Thyroid gland (tissue), 4 donors: ENCODE data around the gene DIAPH1. TPM values are rescaled to one million over a fixed set of nuclear protein-coding genes. Genes with fewer than 3 reads are reported as not detected.

Experiments
- DNase-seq, 2 donors: peaks; one replicate each; pipeline ENCODE4 v3.0.0-alpha.2; 2019
- H3K27ac ChIP-seq, 3 donors: fragments of 200-600 bp; sonication (generic); 1 replicate in 2 of 3; 2 replicates in 1 of 3; pipeline ENCODE4 v1.5.1; 2016 to 2019; ENCODE audit warnings: mild to moderate bottlenecking in 1 of 3, moderate library complexity in 1 of 3
- H3K27me3 ChIP-seq: fragments of 200-600 bp; sonication (generic); one replicate; pipeline ENCODE4 v1.5.1; 2019
- H3K36me3 ChIP-seq, 2 donors: fragments of 200-600 bp; sonication (generic); one replicate each; pipeline ENCODE4 v1.5.1; 2016 to 2019
- H3K4me1 ChIP-seq, 2 donors: fragments of 200-600 bp; sonication (generic); one replicate each; pipeline ENCODE4 v1.5.1; 2017 to 2019
- H3K4me3 ChIP-seq, 3 donors: fragments of 200-600 bp; sonication (generic); replicated peaks in 1 of 3; 1 replicate in 2 of 3; 2 replicates in 1 of 3; pipeline ENCODE4 v1.5.1; 2016; ENCODE audit warnings: mild to moderate bottlenecking in 1 of 3
- H3K9me3 ChIP-seq: fragments of 200-600 bp; sonication (generic); one replicate; pipeline ENCODE4 v1.5.1; 2017
- POLR2A ChIP-seq, 2 donors: fragments of 450-650 bp; IDR thresholded peaks; one replicate each; pipeline ENCODE4 v1.6.1; 2017; ENCODE audit warnings: antibody characterized with exemption in 2 of 2, mild to moderate bottlenecking in 2 of 2, moderate library complexity in 1 of 2
- WGBS, 2 donors: methylation state at CpG; one replicate each; pipeline ENCODE4 v1.1.5; 2017; 5-methylcytosine and 5-hydroxymethylcytosine counted together
- intact Hi-C: fragments of 100-400 bp; cut with DNase I; formaldehyde crosslinking; loops from one replicate; pipeline ENCODE4 v1.15.1; 2023
- small RNA-seq: library from RNA; depleted of rRNA; stranded (forward); fragments of <200 nt; gene quantifications from one replicate; pipeline ENCODE3, GENCODE V24; 2016
- total RNA-seq, 4 donors: library from RNA; depleted of rRNA; stranded (reverse); fragments of >200 nt; gene quantifications; one replicate each; pipeline ENCODE4 v1.2.3, GENCODE V29; 2016
- TF ChIP-seq, protein P1 (sequence below), 6 experiments: fragments of 200-600 bp in 3 of 6; fragments of 450-650 bp in 3 of 6; sonication (generic) in 3 of 6; IDR thresholded peaks; one replicate each; pipeline ENCODE4 v1.5.1; 2016 to 2019; ENCODE audit warnings: antibody characterized with exemption in 6 of 6, mild to moderate bottlenecking in 2 of 6, inconsistent platforms in 1 of 6, moderate library complexity in 1 of 6

DIAPH1 gene
- total RNA-seq, 4 donors from 2014 or later = 82.1 to 103 (median 89.7) TPM

GRCh38 chr5:141477044-141477575 lies 141.7 kb downstream of the DIAPH1 start:
- 29 to 42% methylated on average over 22 of the region's 24 CpGs for WGBS, 2 donors
- H3K36me3 ChIP-seq = no peaks in the 10 kb centered on the region
- H3K27me3 ChIP-seq = no peaks in the 10 kb centered on the region
- intact Hi-C loops = loop anchor here (5.0 to 10.0 kb wide), 2 partner anchors 40 to 78 kb away; no protein-coding TSS in a partner anchor
- H3K4me3 ChIP-seq = peak overlapping the region in 1 of 3 donors; percentile 44
- TF ChIP-seq, protein P1, sequence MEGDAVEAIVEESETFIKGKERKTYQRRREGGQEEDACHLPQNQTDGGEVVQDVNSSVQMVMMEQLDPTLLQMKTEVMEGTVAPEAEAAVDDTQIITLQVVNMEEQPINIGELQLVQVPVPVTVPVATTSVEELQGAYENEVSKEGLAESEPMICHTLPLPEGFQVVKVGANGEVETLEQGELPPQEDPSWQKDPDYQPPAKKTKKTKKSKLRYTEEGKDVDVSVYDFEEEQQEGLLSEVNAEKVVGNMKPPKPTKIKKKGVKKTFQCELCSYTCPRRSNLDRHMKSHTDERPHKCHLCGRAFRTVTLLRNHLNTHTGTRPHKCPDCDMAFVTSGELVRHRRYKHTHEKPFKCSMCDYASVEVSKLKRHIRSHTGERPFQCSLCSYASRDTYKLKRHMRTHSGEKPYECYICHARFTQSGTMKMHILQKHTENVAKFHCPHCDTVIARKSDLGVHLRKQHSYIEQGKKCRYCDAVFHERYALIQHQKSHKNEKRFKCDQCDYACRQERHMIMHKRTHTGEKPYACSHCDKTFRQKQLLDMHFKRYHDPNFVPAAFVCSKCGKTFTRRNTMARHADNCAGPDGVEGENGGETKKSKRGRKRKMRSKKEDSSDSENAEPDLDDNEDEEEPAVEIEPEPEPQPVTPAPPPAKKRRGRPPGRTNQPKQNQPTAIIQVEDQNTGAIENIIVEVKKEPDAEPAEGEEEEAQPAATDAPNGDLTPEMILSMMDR (IDR thresholded peaks at IDR 0.05) = no peak
- TF ChIP-seq POLR2A (IDR thresholded peaks at IDR 0.05) = no peak
- no peaks in the 10 kb centered on the region for H3K9me3 ChIP-seq
- peaks cover 14 to 35% of the 10 kb centered on the region in 2 donors for H3K4me1 ChIP-seq
- DNase-seq = no peak
- H3K27ac ChIP-seq = peak overlapping the region in 1 of 3 donors; percentile 77

GRCh38 chr5:141476132-141476911 lies 142.5 kb downstream of the DIAPH1 start:
- DNase-seq = peak; percentile 56 to 71
- intact Hi-C loops = loop anchor here (5.0 to 10.0 kb wide), 2 partner anchors 41 to 78 kb away; no protein-coding TSS in a partner anchor
- H3K4me1 ChIP-seq = peaks cover 14 to 35% of the 10 kb centered on the region in 2 donors
- H3K27me3 ChIP-seq = no peaks in the 10 kb centered on the region
- no peaks in the 10 kb centered on the region for H3K9me3 ChIP-seq
- peak overlapping the region; percentile 1 to 71 (median 44) for H3K4me3 ChIP-seq
- peak overlapping the region; percentile 49 to 86 (median 77) for H3K27ac ChIP-seq
- H3K36me3 ChIP-seq = no peaks in the 10 kb centered on the region
- peak in 1 of 2 donors; percentile 3 for TF ChIP-seq POLR2A (IDR thresholded peaks at IDR 0.05)
- TF ChIP-seq, protein P1 (IDR thresholded peaks at IDR 0.05) = no peak
- WGBS, 2 donors = 1 to 3% methylated on average over 20 to 51 of the region's 58 CpGs

GRCh38 chr5:141475625-141476131 lies 143.1 kb downstream of the DIAPH1 start, which contains the start of gene PCDHGC3:
TSS of gene PCDHGC3 (plus strand) at chr5:141475966. CDS start at chr5:141476117, 151 bp downstream.
- peak; percentile 93 to 94 for DNase-seq
- Histone ChIP-seq H3K36me3 (no peaks in the 10 kb centered on the region), H3K27ac (peak within 1 kb of the TSS; percentile 49 to 86 (median 77)), H3K9me3 (no peaks in the 10 kb centered on the region), H3K4me1 (peaks cover 14 to 35% of the 10 kb centered on the region in 2 donors), H3K4me3 (peak within 1 kb of the TSS; percentile 1 to 71 (median 44)), H3K27me3 (no peaks in the 10 kb centered on the region)
- intact Hi-C loops = loop anchor here (5.0 to 10.0 kb wide), 2 partner anchors 42 to 79 kb away; no protein-coding TSS in a partner anchor
- TF ChIP-seq, protein P1 (IDR thresholded peaks at IDR 0.05) = peak in 4 of 6 experiments; percentile 26 to 58 (median 28)
- peak in 1 of 2 donors; percentile 71 for TF ChIP-seq POLR2A (IDR thresholded peaks at IDR 0.05)
- 0% methylated on average over 23 to 27 of the region's 28 CpGs for WGBS, 2 donors

- no peak overlapping the region for H3K27ac ChIP-seq
- H3K4me3 ChIP-seq = no peak overlapping the region
- no peaks in the 10 kb centered on the region for H3K27me3 ChIP-seq
- H3K9me3 ChIP-seq = no peaks in the 10 kb centered on the region
- H3K4me1 ChIP-seq = no peaks in the 10 kb centered on the region
- intact Hi-C loops = no loop called here
- DNase-seq = no peak
- H3K36me3 ChIP-seq = no peaks in the 10 kb centered on the region
- 96 to 100% methylated on average over 3 of the region's 3 CpGs for WGBS, 2 donors
- TF ChIP-seq, protein P1 (IDR thresholded peaks at IDR 0.05) = no peak
- no peak for TF ChIP-seq POLR2A (IDR thresholded peaks at IDR 0.05)
Observed at GRCh38 chr5:141465351-141465750, 153.4 kb downstream of the DIAPH1 start.

Small RNA genes lying within 50 kb of the gene (small RNA-seq; reads per million reads assigned to genes)
- gene RPS27AP10 = not detected

Other genes starting within 250 kb of the DIAPH1 start
- gene PCDHGB3, start 248.8 kb downstream of the DIAPH1 start, total RNA-seq = 1 to 10 TPM; 5.1 to 9.2 (median 5.8) TPM
- gene PCDHGA6, start 245.1 kb downstream of the DIAPH1 start, total RNA-seq = 1 to 10 TPM; 5.6 to 7.3 (median 5.8) TPM
- gene PCDHGA7, start 236.3 kb downstream of the DIAPH1 start, total RNA-seq = 1 to 10 TPM; 5.1 to 9.8 (median 7.8) TPM
- gene PCDHGB4, start 231.3 kb downstream of the DIAPH1 start, total RNA-seq = 10 to 100 TPM; 10.4 to 12.5 (median 10.4) TPM
- 1 to 10 TPM; 2.9 to 5.8 (median 4.7) TPM for gene PCDHGA8, start 226.4 kb downstream of the DIAPH1 start, total RNA-seq
- 10 to 100 TPM; 17.2 to 22.6 (median 20.2) TPM for gene PCDHGB5, start 221.1 kb downstream of the DIAPH1 start, total RNA-seq
- gene PCDHGA9, start 216.2 kb downstream of the DIAPH1 start, total RNA-seq = 10 to 100 TPM in 3 of 4 donors, 1 to 10 TPM in 1; 9.7 to 12.1 (median 11.0) TPM
- gene PCDHGB6, start 211.0 kb downstream of the DIAPH1 start, total RNA-seq = 10 to 100 TPM in 3 of 4 donors, 1 to 10 TPM in 1; 9.5 to 11.4 (median 10.9) TPM
- gene PCDHGA10, start 206.0 kb downstream of the DIAPH1 start, total RNA-seq = 10 to 100 TPM in 1 of 4 donors, 1 to 10 TPM in 3; 8.7 to 17.1 (median 9.3) TPM
- 10 to 100 TPM in 3 of 4 donors, 1 to 10 TPM in 1; 9.5 to 19.7 (median 11.3) TPM for gene PCDHGB7, start 201.3 kb downstream of the DIAPH1 start, total RNA-seq
- 1 to 10 TPM; 8.0 to 9.5 (median 8.2) TPM for gene PCDHGA11, start 197.9 kb downstream of the DIAPH1 start, total RNA-seq
- gene PCDHGA12, start 188.5 kb downstream of the DIAPH1 start, total RNA-seq = 10 to 100 TPM in 2 of 4 donors, 1 to 10 TPM in 2; 9.4 to 13.5 (median 10.7) TPM
- gene PCDHGC3, start 143.0 kb downstream of the DIAPH1 start, total RNA-seq = 10 to 100 TPM; 24.7 to 31.5 (median 27.6) TPM
- 10 to 100 TPM in 1 of 4 donors, 1 to 10 TPM in 3; 2.5 to 10.7 (median 4.8) TPM for gene PCDHGC4, start 134.0 kb downstream of the DIAPH1 start, total RNA-seq
- 1 to 10 TPM; 1.8 to 3.4 (median 2.1) TPM for gene PCDHGC5, start 129.9 kb downstream of the DIAPH1 start, total RNA-seq
- 10 to 100 TPM; 44.2 to 62.7 (median 54.6) TPM for gene HDAC3, start 17.8 kb upstream of the DIAPH1 start, total RNA-seq
- 1 to 10 TPM; 2.4 to 5.7 (median 4.6) TPM for gene RELL2, start 18.0 kb upstream of the DIAPH1 start, total RNA-seq
- 10 to 100 TPM; 15.2 to 28.3 (median 22.7) TPM for gene FCHSD1, start 32.4 kb upstream of the DIAPH1 start, total RNA-seq
- 10 to 100 TPM in 1 of 4 donors, 1 to 10 TPM in 3; 5.4 to 11.7 (median 8.3) TPM for gene ARAP3, start 63.2 kb upstream of the DIAPH1 start, total RNA-seq